HG03575 (cell line): ENCODE data around the gene SSBP3.
"Not testable (repeated sequence)": the region's sequence is repeated elsewhere in the genome, so short reads cannot be mapped to it uniquely, and the experiment has no call there.

Source experiments
- ATAC-seq: cut with Tn5 transposase; IDR thresholded peaks from one replicate; pipeline ENCODE4 v1.9.1; 2021; ENCODE audit not compliant: unreplicated experiment, insufficient number of reproducible peaks, low FRiP score; ENCODE audit errors: extremely low read depth

SSBP3 gene

DNA sequence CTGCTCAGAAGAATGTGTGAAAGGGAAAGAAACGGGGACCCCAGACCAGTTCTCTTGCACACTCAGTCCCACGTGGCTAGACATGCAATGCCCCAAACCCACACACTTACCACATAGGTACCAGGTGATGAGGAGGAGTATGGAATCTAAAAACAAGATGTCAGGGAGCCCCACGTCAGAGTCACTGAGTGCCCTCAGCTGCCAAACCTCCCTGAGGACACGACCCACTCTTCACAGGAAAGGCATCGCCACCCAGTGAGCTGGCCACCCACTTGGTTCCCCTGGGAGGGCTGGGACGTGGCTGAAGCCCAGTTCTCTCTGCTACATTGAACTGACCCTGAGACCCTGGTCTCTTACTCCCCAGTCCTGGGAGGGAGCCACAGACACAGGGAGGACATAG is 164.8 kb downstream of the SSBP3 start:
- ATAC-seq = no peak

GRCh38 chr1:54240741-54241335 is 165.4 kb downstream of the SSBP3 start:
- no peak for ATAC-seq

GRCh38 chr1:54239631-54240031 is 166.6 kb downstream of the SSBP3 start:
- no peak for ATAC-seq

- no peak for ATAC-seq
These were observed 167.2 kb downstream of the SSBP3 start for GRCh38 chr1:54239035-54239383.

DNA sequence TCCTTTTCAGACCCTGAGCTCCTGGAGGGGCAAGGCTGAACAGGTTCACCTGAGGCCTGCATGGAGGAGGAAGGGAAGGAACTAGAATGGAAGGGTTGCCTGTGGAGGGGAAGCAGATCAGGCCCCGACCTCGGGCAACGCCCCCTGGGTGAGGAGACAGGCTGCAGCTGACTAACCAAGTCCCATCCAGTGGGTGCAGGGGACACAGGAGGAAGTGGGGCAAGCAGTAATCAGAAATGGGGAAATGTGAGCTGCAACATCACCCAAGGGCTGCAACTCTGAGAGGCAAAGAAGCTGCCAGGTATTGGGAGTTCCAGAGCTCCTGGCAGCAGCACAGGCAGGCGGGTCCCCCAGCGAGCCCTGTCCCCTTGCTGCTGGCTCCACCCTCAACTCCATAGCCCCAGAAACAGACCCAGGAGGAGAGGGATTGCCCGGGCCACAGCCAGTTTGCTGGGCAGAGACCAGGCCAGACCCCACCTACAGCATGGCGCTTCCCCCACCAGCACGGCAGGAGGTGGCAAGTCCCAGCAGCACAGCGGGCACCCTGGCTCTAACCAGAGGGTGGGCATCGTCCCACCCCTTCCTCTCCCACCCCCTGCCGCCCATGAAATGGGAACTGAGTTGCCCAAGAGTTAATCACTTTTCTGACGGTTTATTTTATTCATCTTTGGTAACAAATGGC is 167.7 kb downstream of the SSBP3 start:
- no peak for ATAC-seq

- no peak for ATAC-seq
These were observed 168.6 kb downstream of the SSBP3 start for GRCh38 chr1:54237586-54237985.

GRCh38 chr1:54234284-54234683 is 171.9 kb downstream of the SSBP3 start:
- ATAC-seq = no peak

DNA sequence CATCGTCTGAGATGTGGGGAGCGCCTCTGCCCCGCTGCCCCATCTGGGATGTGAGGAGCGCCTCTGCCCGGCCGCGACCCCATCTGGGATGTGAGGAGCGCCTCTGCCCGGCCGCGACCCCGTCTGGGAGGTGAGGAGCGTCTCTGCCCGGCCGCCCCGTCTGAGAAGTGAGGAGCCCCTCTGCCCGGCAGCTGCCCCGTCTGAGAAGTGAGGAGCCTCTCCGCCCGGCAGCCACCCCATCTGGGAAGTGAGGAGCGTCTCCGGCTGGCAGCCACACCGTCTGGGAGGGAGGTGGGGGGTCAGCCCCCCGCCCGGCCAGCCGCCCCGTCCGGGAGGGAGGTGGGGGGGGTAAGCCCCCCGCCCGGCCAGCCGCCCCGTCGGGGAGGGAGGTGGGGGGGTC is 173.0 kb downstream of the SSBP3 start:
- not testable (repeated sequence) for ATAC-seq

GRCh38 chr1:54230507-54231339 is 175.5 kb downstream of the SSBP3 start:
- no peak for ATAC-seq

GRCh38 chr1:54229281-54229891 is 176.8 kb downstream of the SSBP3 start:
- ATAC-seq = no peak

DNA sequence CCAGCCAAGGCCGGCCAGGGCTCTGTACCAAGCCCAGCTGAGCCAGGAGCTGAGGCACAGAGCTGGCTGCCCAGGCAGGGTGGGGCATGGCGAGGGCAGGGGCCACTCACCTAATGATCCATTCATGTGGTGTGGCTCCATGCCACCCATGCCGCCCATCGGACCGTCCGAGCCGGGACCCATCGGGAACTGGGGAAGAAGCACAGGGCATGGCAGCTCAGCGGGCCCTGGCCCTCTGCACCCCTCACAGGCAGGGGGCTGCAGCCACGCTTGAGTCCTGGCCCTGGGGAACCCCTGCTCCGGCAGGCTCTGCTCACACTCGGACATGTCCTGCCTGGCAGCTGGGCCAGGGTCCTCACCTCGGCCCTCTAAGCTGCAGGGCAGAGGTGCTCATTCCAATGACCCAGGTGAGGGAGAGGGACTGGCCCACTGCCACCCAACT is 177.5 kb downstream of the SSBP3 start:
- no peak for ATAC-seq

GRCh38 chr1:54227891-54228310 is 178.3 kb downstream of the SSBP3 start:
- ATAC-seq = no peak

DNA sequence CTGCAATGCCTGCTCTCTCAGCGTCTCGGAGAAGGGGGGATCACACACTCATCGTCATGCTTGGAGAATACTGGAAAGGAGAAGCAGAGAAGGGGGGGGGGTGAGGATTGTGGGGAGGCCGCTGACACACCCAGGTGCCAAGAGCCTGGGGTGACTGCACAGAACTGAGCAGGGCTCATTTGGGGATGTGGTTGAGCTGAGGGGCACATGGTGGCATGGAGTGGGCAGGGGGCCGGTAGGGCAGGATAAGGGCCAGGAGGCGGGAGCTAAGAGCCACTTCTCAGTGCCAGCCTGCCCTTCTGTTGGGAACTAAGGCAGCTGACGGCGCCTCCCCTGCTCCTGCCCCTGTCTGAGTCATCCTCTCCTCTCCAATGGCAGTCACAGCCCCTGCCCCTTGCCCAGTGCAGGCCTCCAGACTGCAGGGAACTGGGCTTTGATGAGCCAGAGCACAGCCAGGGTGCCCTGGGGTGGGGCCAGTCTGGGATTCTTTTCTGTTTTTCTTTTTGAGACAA is 179.0 kb downstream of the SSBP3 start:
- no peak for ATAC-seq

- ATAC-seq = no peak
These were observed 180.1 kb downstream of the SSBP3 start for GRCh38 chr1:54225986-54226559.

DNA sequence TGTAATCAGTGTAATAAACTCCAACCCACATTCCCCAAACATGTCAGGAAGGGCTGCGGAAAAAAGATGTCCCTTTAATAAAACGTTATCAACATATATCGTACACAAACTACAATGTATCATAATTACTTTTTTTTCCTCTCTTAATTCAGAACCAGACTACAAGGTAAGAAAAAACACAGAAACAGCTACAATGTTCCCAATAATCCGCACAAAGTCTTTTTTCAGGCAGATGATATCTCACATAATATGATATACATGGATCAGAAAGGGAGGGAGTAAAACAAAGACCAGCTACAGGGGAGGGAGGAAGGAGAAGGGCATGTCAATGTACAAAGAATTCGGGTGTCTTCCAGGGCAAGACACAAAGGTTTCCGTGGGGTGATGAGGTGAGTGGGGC is 180.8 kb downstream of the SSBP3 start:
- ATAC-seq = no peak

GRCh38 chr1:54224233-54224632 is 182.0 kb downstream of the SSBP3 start:
- ATAC-seq = no peak

- no peak for ATAC-seq
These were observed 182.6 kb downstream of the SSBP3 start for GRCh38 chr1:54223441-54224202.

- ATAC-seq = no peak
These were observed 183.5 kb downstream of the SSBP3 start for GRCh38 chr1:54222711-54223110.
